Measurements from ENCODE around the gene TMEM132D.

The TMEM132D gene

DNA sequence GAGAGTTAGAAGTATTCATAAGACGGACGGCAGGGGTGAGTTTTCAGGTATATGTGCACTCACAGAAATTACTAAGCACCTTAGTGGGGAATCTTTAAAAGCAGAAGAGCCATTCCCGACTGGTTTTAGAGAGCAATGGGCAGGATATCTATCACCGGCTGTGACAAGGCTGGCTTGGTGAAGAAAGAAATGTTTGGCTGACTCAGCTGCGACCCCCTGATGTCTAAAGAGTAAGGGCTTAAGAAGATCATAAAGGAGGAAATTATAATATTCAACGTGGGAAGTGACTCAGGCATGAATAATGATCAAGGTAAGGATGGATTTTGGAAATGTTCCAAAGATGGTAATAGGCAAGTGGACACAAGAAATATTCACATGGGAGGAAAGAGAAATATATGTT lies 407.6 kb downstream of the TMEM132D start:
- no peak for TF ChIP-seq ZNF677 (tag by site-specific recombination; IDR thresholded peaks at IDR 0.05)
- no peak for TF ChIP-seq ZNF350 (tag by site-specific recombination; IDR thresholded peaks at IDR 0.05)
- no peak for TF ChIP-seq ZNF223 (tag by site-specific recombination; IDR thresholded peaks at IDR 0.05)
- TF ChIP-seq, protein P1, sequence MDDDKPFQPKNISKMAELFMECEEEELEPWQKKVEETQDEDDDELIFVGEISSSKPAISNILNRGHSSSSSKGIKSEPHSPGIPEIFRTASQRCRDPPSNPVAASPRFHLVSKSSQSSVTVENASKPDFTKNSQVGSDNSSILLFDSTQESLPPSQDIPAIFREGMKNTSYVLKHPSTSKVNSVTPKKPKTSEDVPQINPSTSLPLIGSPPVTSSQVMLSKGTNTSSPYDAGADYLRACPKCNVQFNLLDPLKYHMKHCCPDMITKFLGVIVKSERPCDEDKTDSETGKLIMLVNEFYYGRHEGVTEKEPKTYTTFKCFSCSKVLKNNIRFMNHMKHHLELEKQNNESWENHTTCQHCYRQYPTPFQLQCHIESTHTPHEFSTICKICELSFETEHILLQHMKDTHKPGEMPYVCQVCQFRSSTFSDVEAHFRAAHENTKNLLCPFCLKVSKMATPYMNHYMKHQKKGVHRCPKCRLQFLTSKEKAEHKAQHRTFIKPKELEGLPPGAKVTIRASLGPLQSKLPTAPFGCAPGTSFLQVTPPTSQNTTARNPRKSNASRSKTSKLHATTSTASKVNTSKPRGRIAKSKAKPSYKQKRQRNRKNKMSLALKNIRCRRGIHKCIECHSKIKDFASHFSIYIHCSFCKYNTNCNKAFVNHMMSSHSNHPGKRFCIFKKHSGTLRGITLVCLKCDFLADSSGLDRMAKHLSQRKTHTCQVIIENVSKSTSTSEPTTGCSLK (tag by site-specific recombination; IDR thresholded peaks at IDR 0.05) = no peak
- TF ChIP-seq ZNF121 (tag by site-specific recombination; IDR thresholded peaks at IDR 0.05) = no peak
- TF ChIP-seq ZNF518A (tag by site-specific recombination; conservative IDR thresholded peaks at IDR 0.05; ENCODE audit: low read depth) = no peak
- TF ChIP-seq, protein P2, sequence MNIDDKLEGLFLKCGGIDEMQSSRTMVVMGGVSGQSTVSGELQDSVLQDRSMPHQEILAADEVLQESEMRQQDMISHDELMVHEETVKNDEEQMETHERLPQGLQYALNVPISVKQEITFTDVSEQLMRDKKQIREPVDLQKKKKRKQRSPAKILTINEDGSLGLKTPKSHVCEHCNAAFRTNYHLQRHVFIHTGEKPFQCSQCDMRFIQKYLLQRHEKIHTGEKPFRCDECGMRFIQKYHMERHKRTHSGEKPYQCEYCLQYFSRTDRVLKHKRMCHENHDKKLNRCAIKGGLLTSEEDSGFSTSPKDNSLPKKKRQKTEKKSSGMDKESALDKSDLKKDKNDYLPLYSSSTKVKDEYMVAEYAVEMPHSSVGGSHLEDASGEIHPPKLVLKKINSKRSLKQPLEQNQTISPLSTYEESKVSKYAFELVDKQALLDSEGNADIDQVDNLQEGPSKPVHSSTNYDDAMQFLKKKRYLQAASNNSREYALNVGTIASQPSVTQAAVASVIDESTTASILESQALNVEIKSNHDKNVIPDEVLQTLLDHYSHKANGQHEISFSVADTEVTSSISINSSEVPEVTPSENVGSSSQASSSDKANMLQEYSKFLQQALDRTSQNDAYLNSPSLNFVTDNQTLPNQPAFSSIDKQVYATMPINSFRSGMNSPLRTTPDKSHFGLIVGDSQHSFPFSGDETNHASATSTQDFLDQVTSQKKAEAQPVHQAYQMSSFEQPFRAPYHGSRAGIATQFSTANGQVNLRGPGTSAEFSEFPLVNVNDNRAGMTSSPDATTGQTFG (tag by site-specific recombination; IDR thresholded peaks at IDR 0.05; ENCODE audit: borderline replicate concordance) = no peak
- no peak for TF ChIP-seq HOXA7 (CRISPR knock-in tag; IDR thresholded peaks at IDR 0.05; ENCODE audit: borderline replicate concordance)
- TF ChIP-seq HOXC10 (CRISPR knock-in tag; IDR thresholded peaks at IDR 0.05) = no peak
- no peak for TF ChIP-seq KLF7 (tag by site-specific recombination; IDR thresholded peaks at IDR 0.05; ENCODE audit: borderline replicate concordance)
- TF ChIP-seq ZNF398 (tag by site-specific recombination; IDR thresholded peaks at IDR 0.05) = no peak
- no peak for TF ChIP-seq MZF1 (tag by site-specific recombination; IDR thresholded peaks at IDR 0.05; ENCODE audit: borderline replicate concordance)
- no peak for TF ChIP-seq ZNF501 (tag by site-specific recombination; IDR thresholded peaks at IDR 0.05)
- TF ChIP-seq ZNF266 (tag by site-specific recombination; IDR thresholded peaks at IDR 0.05; ENCODE audit: low read depth) = no peak
- TF ChIP-seq ZNF626 (tag by site-specific recombination; IDR thresholded peaks at IDR 0.05) = no peak
- Histone ChIP-seq H3K4me1 (ENCODE audit: control insufficient read depth, insufficient read depth, low read length) (no peaks in the 10 kb centered on the region), H3K27ac (ENCODE audit: extremely low read depth, low read depth, low read length) (no peak overlapping the region), H3K36me3 (ENCODE audit: control insufficient read depth in 2 of 2, insufficient read depth in 1 of 2, low read length in 2 of 2) (no peaks in the 10 kb centered on the region), H3K4me3 (ENCODE audit: low read depth, low read length) (no peak overlapping the region), H3K9me3 (ENCODE audit: control insufficient read depth, insufficient read depth, low read depth, low read length) (no peaks in the 10 kb centered on the region)
- ChIA-PET POLR2A (no interaction called here), CTCF (no interaction called here)

Data from HEK293 (cell line).